Measurements from ENCODE around the gene RUSC2. TPM values are rescaled to one million over a fixed set of nuclear protein-coding genes. Genes with fewer than 3 reads are reported as not detected.

Gene RUSC2
- total and polyA plus RNA-seq, 10 of the 15 experiments (the other 5 are each of a cell fraction or from before 2014, with no cell fraction given), result not detected

- FAIRE-seq (no peak), DNase-seq (ENCODE audit: low read depth, low spot score) (no peak), ATAC-seq (no peak)
- no peak for TF ChIP-seq TCF7 (IDR thresholded peaks at IDR 0.05; ENCODE audit: borderline replicate concordance)
- TF ChIP-seq JUND (IDR thresholded peaks at IDR 0.05; ENCODE audit: low read depth, low read length), result no peak
- TF ChIP-seq GABPA (IDR thresholded peaks at IDR 0.05; ENCODE audit: low read depth), result no peak
- TF ChIP-seq IRF5 (IDR thresholded peaks at IDR 0.05; ENCODE audit: borderline replicate concordance), result no peak
- TF ChIP-seq TBL1XR1 (IDR thresholded peaks at IDR 0.05; ENCODE audit: low read depth, low read length), result no peak
- no peak for TF ChIP-seq SMARCA5 (IDR thresholded peaks at IDR 0.05)
- TF ChIP-seq BCL11A (IDR thresholded peaks at IDR 0.05; ENCODE audit: low read depth, low read length), result no peak
- no peak for TF ChIP-seq CTCF (IDR thresholded peaks at IDR 0.05 in 2 of 3, conservative IDR thresholded peaks at IDR 0.05 in 1 of 3; ENCODE audit: control insufficient read depth in 2 of 3, extremely low read depth in 1 of 3, insufficient read depth in 1 of 3, low read depth in 3 of 3, low read length in 3 of 3)
- no peak for TF ChIP-seq REST (IDR thresholded peaks at IDR 0.05; ENCODE audit: low read depth, low read length)
- TF ChIP-seq SREBF2 (IDR thresholded peaks at IDR 0.05; ENCODE audit: low read length), result no peak
- no peak for TF ChIP-seq MEF2B (IDR thresholded peaks at IDR 0.05; ENCODE audit: partially characterized antibody, poor library complexity, severe bottlenecking)
- no peak for TF ChIP-seq SREBF1 (IDR thresholded peaks at IDR 0.05; ENCODE audit: low read length)
- no peak for TF ChIP-seq TAF1 (IDR thresholded peaks at IDR 0.05; ENCODE audit: borderline replicate concordance, low read depth, low read length)
- TF ChIP-seq YY1 (IDR thresholded peaks at IDR 0.05; ENCODE audit: low read depth, low read length), result no peak
- TF ChIP-seq MYB (IDR thresholded peaks at IDR 0.05; ENCODE audit: borderline replicate concordance, low read depth, low read length), result no peak
- no peak for TF ChIP-seq ELK1 (IDR thresholded peaks at IDR 0.05; ENCODE audit: low read depth, low read length)
- H3K4me1 ChIP-seq (ENCODE audit: control insufficient read depth, insufficient read depth, low read length), result no peaks in the 10 kb centered on the region
- H3K9me3 ChIP-seq (replicated peaks; ENCODE audit: control insufficient read depth, insufficient read depth, low read length), result no peaks in the 10 kb centered on the region; the same call in 2 of the 3 replicates
- RAD21 ChIA-PET (ENCODE audit: unreplicated experiment), result no interaction called here
- 14% methylated on average over 3 of the region's 3 CpGs for WGBS (ENCODE audit: insufficient coverage, insufficient replicate concordance, low lambda C conversion rate, missing lambda C conversion rate)
- no peak overlapping the region for H2AFZ ChIP-seq (ENCODE audit: control insufficient read depth, low read depth, low read length)
- intact Hi-C loops (cut with micrococcal nuclease; ENCODE audit: unreplicated experiment), result no loop called here
- H3K27me3 ChIP-seq (replicated peaks in 1 of 2; ENCODE audit: control insufficient read depth in 2 of 2, insufficient read depth in 2 of 2, low read length in 1 of 2), result no peaks in the 10 kb centered on the region; a peak in 2 of 4 replicates
- POLR2A ChIA-PET, result interaction anchor here (0.7 kb wide), 1 partner anchor 370 kb away, joined by 3 read pairs; no protein-coding TSS in a partner anchor
- in situ Hi-C loops (cut with MboI), result no loop called here
- no peak overlapping the region for H3K4me3 ChIP-seq
- H3K79me2 ChIP-seq (ENCODE audit: control insufficient read depth, insufficient read depth, low read length), result no peaks in the 10 kb centered on the region
- H3K36me3 ChIP-seq (ENCODE audit: control insufficient read depth in 2 of 2, insufficient read depth in 2 of 2, low read length in 1 of 2), result no peaks in the 10 kb centered on the region
- CTCF ChIA-PET, result interaction anchor here (1.8 kb wide), 2 partner anchors 9 to 46 kb away, joined by 4 to 5 read pairs; no protein-coding TSS in a partner anchor
- H3K9ac ChIP-seq (ENCODE audit: control insufficient read depth, insufficient read depth, low read length), result no peak overlapping the region
- no peak overlapping the region for H3K27ac ChIP-seq (ENCODE audit: control insufficient read depth, insufficient read depth)
- SMC1A ChIA-PET (ENCODE audit: uncharacterized antibody, unreplicated experiment), result no interaction called here
- no peak overlapping the region for H3K4me2 ChIP-seq (ENCODE audit: control insufficient read depth, insufficient read depth)
- H4K20me1 ChIP-seq (ENCODE audit: control insufficient read depth, insufficient read depth), result no peaks in the 10 kb centered on the region
- BruUV-seq (replicated peaks), result no TSS peak
Observed at GRCh38 chr9:35508069-35508468, 18.2 kb downstream of the RUSC2 start.
